ENCODE results near the gene DISC1. TPM values are rescaled to one million over a fixed set of nuclear protein-coding genes. Genes with fewer than 3 reads are reported as not detected.

DISC1 gene
- total RNA-seq, 1 experiment from 2014 or later, result 9.8 TPM

DNA sequence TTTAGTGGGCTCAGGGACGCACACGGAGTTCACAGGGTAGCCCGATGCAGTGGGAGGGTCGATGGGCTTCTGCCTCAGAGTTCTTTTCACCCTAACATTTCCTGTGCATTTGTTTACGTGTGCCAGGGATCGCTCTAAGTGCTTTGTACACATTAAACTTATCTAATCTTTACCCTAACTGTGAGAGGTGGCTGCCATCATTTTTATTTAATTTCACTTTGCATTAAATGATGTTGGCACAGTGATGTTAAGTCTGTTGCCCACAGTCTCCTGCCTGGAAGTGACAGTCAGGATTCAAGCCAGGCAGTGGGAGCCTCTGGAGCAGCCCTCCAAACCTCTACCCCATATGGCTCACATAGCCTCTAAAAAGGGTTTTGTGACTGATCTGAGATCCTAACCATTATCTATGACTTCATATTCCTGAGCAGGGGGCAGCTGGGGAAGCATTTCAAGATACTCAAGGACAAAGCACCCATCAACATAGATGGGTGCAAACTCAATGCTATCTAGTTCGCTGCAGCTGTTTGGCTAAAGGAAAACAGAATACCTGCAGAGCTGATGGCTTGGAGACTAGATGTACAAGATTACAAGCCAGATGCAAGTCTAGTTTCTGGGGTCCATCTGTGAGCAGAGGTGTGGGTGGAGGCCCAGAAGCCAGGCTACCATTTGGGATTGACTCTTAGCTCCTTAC, 303.8 kb downstream of the DISC1 start:
- H3K9me3 Mint-ChIP-seq (ENCODE audit: low read depth, unreplicated experiment), result no peaks in the 10 kb centered on the region
- no TSS peak for BruUV-seq (replicated peaks)
- H3K4me3 Mint-ChIP-seq (ENCODE audit: low read depth, unreplicated experiment), result no peak overlapping the region
- H3K27me3 Mint-ChIP-seq (ENCODE audit: unreplicated experiment), result no peaks in the 10 kb centered on the region
- TF ChIP-seq, protein P1, sequence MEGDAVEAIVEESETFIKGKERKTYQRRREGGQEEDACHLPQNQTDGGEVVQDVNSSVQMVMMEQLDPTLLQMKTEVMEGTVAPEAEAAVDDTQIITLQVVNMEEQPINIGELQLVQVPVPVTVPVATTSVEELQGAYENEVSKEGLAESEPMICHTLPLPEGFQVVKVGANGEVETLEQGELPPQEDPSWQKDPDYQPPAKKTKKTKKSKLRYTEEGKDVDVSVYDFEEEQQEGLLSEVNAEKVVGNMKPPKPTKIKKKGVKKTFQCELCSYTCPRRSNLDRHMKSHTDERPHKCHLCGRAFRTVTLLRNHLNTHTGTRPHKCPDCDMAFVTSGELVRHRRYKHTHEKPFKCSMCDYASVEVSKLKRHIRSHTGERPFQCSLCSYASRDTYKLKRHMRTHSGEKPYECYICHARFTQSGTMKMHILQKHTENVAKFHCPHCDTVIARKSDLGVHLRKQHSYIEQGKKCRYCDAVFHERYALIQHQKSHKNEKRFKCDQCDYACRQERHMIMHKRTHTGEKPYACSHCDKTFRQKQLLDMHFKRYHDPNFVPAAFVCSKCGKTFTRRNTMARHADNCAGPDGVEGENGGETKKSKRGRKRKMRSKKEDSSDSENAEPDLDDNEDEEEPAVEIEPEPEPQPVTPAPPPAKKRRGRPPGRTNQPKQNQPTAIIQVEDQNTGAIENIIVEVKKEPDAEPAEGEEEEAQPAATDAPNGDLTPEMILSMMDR (IDR thresholded peaks at IDR 0.05; ENCODE audit: unreplicated experiment), result no peak
- DNase-seq, result no peak
- CTCF ChIA-PET, result no interaction called here
- H3K36me3 Mint-ChIP-seq (ENCODE audit: insufficient read depth, unreplicated experiment), result no peaks in the 10 kb centered on the region
- intact Hi-C loops (cut with micrococcal nuclease; ENCODE audit: unreplicated experiment), result no loop called here
- H3K4me1 Mint-ChIP-seq (ENCODE audit: low read depth, unreplicated experiment), result peaks cover 8% of the 10 kb centered on the region
- no peak overlapping the region for H3K27ac Mint-ChIP-seq (ENCODE audit: unreplicated experiment)

DNA sequence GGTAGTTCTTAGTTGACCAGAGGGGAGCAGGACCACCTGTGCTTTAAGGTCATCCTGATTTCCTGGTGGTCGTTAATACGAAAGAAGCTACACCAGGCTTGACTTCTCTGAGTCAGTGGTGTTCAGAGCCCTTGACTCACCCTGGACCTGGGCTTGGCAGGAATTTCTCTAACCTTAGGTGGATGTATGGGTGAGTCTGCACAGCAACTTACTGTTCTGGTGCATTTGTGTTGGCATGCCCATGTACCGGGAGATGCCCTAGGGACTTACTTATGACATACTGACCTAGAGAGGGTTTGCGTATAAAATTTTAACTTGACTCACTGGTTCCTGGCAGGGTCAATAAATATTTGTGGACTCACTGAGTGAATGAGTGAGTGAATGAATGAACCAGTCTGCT, 304.6 kb downstream of the DISC1 start:
- intact Hi-C loops (cut with micrococcal nuclease; ENCODE audit: unreplicated experiment), result no loop called here
- no peak overlapping the region for H3K4me3 Mint-ChIP-seq (ENCODE audit: low read depth, unreplicated experiment)
- no peaks in the 10 kb centered on the region for H3K9me3 Mint-ChIP-seq (ENCODE audit: low read depth, unreplicated experiment)
- no peaks in the 10 kb centered on the region for H3K36me3 Mint-ChIP-seq (ENCODE audit: insufficient read depth, unreplicated experiment)
- no peaks in the 10 kb centered on the region for H3K27me3 Mint-ChIP-seq (ENCODE audit: unreplicated experiment)
- no peak for DNase-seq
- no TSS peak for BruUV-seq (replicated peaks)
- TF ChIP-seq, protein P1 (IDR thresholded peaks at IDR 0.05; ENCODE audit: unreplicated experiment), result no peak
- CTCF ChIA-PET, result interaction anchor here (0.8 kb wide), 1 partner anchor 20 kb away, joined by 3 read pairs; no protein-coding TSS in a partner anchor
- no peak overlapping the region for H3K27ac Mint-ChIP-seq (ENCODE audit: unreplicated experiment)
- peaks cover 8% of the 10 kb centered on the region for H3K4me1 Mint-ChIP-seq (ENCODE audit: low read depth, unreplicated experiment)

DNA sequence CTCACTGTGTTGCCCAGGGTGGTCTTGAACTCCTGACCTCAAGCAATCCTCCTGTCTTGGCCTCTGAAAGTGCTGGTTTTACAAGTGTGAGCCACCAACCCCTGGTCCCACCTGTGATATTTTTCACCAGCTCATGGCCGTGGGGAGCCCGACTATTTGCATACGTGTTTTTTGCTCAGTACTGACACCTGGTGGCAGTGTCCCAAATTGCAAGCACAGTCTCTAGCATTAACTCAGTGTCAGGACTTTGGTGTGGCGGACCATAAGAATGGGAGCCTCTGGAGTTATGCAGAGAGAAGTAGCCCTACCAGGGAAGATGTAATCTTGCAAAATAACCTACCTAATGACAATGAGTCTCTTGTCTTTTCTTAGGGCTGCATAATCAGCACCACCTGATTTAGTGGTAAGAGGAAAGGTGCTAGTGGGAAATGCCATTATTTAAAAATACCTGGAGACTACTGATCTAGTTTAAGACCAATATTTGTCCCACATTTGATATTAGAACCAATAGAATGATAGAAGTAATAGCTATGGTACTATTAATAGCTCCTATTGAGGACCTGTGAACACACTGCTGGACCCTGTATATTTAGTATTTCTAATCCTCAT, 305.4 kb downstream of the DISC1 start:
- Mint-ChIP-seq H3K36me3 (ENCODE audit: insufficient read depth, unreplicated experiment) (no peaks in the 10 kb centered on the region), H3K27ac (ENCODE audit: unreplicated experiment) (no peak overlapping the region), H3K4me1 (ENCODE audit: low read depth, unreplicated experiment) (peaks cover 8% of the 10 kb centered on the region), H3K4me3 (ENCODE audit: low read depth, unreplicated experiment) (no peak overlapping the region), H3K9me3 (ENCODE audit: low read depth, unreplicated experiment) (no peaks in the 10 kb centered on the region), H3K27me3 (ENCODE audit: unreplicated experiment) (no peaks in the 10 kb centered on the region)
- intact Hi-C loops (cut with micrococcal nuclease; ENCODE audit: unreplicated experiment), result no loop called here
- no peak for DNase-seq
- TF ChIP-seq, protein P1 (IDR thresholded peaks at IDR 0.05; ENCODE audit: unreplicated experiment), result peak; percentile 81
- BruUV-seq (replicated peaks), result no TSS peak
- CTCF ChIA-PET, result interaction anchor here (0.8 kb wide), 1 partner anchor 19 kb away, joined by 3 read pairs; no protein-coding TSS in a partner anchor

DNA sequence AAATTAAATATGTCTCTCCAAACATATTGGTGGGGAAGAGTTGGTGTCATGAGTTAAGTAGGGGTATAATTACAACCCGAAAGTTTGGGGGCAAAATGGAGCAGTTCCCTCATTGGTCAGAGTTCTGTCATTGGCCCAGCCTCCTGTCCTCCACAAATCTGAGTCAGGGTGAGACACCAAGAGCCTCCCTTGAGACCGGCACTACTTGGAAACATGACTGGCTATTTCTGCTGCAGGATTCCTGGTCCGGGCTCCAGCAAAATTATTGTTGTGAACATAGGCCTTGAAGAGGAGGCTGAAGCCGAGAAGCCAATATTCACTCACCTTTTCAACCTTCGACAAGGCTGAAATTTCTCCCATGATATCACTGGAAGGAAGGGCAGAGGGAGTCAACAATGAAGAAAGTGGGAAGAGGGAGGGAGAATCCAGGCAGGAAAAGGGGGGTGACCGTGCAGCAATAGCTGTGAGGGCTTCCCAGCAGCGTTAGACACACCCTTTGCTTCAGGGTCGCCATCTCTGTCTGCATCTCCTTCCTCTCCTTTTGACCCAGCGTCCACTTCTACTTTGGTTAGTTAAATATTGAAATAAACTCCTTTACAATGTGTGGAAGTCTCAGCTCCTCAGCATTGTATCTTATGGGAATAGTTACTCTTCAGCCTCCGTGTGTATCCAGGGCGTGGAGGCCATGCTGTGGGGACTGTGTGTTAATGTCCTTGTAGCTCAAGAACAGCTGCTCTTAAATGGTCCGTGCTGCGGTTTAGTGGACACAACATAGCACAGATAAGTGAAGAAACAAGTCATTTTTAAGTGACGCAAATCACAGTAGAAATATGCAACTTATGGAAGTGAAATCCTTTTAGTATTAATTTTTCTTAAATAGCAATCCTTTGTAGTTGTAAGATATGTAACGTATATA, 307.4 kb downstream of the DISC1 start:
- TF ChIP-seq, protein P1 (IDR thresholded peaks at IDR 0.05; ENCODE audit: unreplicated experiment), result no peak
- CTCF ChIA-PET, result no interaction called here
- no peaks in the 10 kb centered on the region for H3K36me3 Mint-ChIP-seq (ENCODE audit: insufficient read depth, unreplicated experiment)
- BruUV-seq (replicated peaks), result no TSS peak
- no peak overlapping the region for H3K4me3 Mint-ChIP-seq (ENCODE audit: low read depth, unreplicated experiment)
- no peaks in the 10 kb centered on the region for H3K27me3 Mint-ChIP-seq (ENCODE audit: unreplicated experiment)
- intact Hi-C loops (cut with micrococcal nuclease; ENCODE audit: unreplicated experiment), result no loop called here
- no peaks in the 10 kb centered on the region for H3K9me3 Mint-ChIP-seq (ENCODE audit: low read depth, unreplicated experiment)
- peaks cover 8% of the 10 kb centered on the region for H3K4me1 Mint-ChIP-seq (ENCODE audit: low read depth, unreplicated experiment)
- no peak for DNase-seq
- no peak overlapping the region for H3K27ac Mint-ChIP-seq (ENCODE audit: unreplicated experiment)

All from Calu3 (cell line).